Stimulated activated memory B cell treated with anti-CD40 and anti-IgM and Interleukin-4, amounts not matched to agents 10 μg/mL and 1 μg/mL and 100 μg/mL, for 72 hours (primary cell): ENCODE data around the gene ASXL1.
"Not testable (repeated sequence)": the region's sequence is repeated elsewhere in the genome, so short reads cannot be mapped to it uniquely, and the experiment has no call there.

Experiments
- ATAC-seq: fragments of 150-1000 bp; cut with Tn5 transposase; 2 replicates; pipeline ENCODE4 v1.10.0; 2021
- H3K27ac Mint-ChIP-seq: one replicate; pipeline ENCODE4 v1.8.0; 2022; ENCODE audit warnings: mild to moderate bottlenecking, mixed read lengths
- H3K27me3 Mint-ChIP-seq: one replicate; pipeline ENCODE4 v1.8.0; 2022; ENCODE audit warnings: mixed read lengths
- H3K36me3 Mint-ChIP-seq: one replicate; pipeline ENCODE4 v1.8.0; 2022; ENCODE audit warnings: mixed read lengths
- H3K4me1 Mint-ChIP-seq: one replicate; pipeline ENCODE4 v1.8.0; 2022; ENCODE audit warnings: mixed read lengths
- H3K4me3 Mint-ChIP-seq: one replicate; pipeline ENCODE4 v1.8.0; 2022; ENCODE audit warnings: mild to moderate bottlenecking, moderate library complexity, mixed read lengths
- H3K9me3 Mint-ChIP-seq: one replicate; pipeline ENCODE4 v1.8.0; 2022; ENCODE audit warnings: mixed read lengths

Gene ASXL1

GRCh38 chr20:32353848-32354496, 4.2 kb upstream of the ASXL1 start:
- Mint-ChIP-seq H3K36me3 (peaks cover 20% of the 10 kb centered on the region), H3K9me3 (no peaks in the 10 kb centered on the region), H3K27ac (peak overlapping the region; percentile 98), H3K4me1 (peaks cover 47% of the 10 kb centered on the region), H3K4me3 (no peak overlapping the region), H3K27me3 (no peaks in the 10 kb centered on the region)
- ATAC-seq: no peak

- ATAC-seq: no peak
- Mint-ChIP-seq H3K9me3 (no peaks in the 10 kb centered on the region), H3K4me1 (peaks cover 46% of the 10 kb centered on the region), H3K36me3 (peaks cover 18% of the 10 kb centered on the region), H3K27me3 (no peaks in the 10 kb centered on the region), H3K27ac (peak overlapping the region; percentile 98), H3K4me3 (no peak overlapping the region)
Measured at GRCh38 chr20:32354592-32355416, 3.3 kb upstream of the ASXL1 start.

GRCh38 chr20:32355417-32355841, 2.7 kb upstream of the ASXL1 start:
- H3K36me3 Mint-ChIP-seq: peaks cover 17% of the 10 kb centered on the region
- H3K27ac Mint-ChIP-seq: peak overlapping the region; percentile 98
- no peaks in the 10 kb centered on the region for H3K9me3 Mint-ChIP-seq
- peak overlapping the region; percentile 29 for H3K4me3 Mint-ChIP-seq
- peak; percentile 37 for ATAC-seq
- H3K27me3 Mint-ChIP-seq: no peaks in the 10 kb centered on the region
- H3K4me1 Mint-ChIP-seq: peaks cover 47% of the 10 kb centered on the region

GRCh38 chr20:32355907-32356621, 2.1 kb upstream of the ASXL1 start:
- peak overlapping the region; percentile 29 for H3K4me3 Mint-ChIP-seq
- H3K4me1 Mint-ChIP-seq: peaks cover 48% of the 10 kb centered on the region

GRCh38 chr20:32356622-32357374, 1.3 kb upstream of the ASXL1 start:
- Mint-ChIP-seq H3K36me3 (peaks cover 13% of the 10 kb centered on the region), H3K9me3 (no peaks in the 10 kb centered on the region), H3K4me3 (peak overlapping the region; percentile 92), H3K27ac (peak overlapping the region; percentile 98), H3K4me1 (peaks cover 55% of the 10 kb centered on the region), H3K27me3 (no peaks in the 10 kb centered on the region)
- ATAC-seq: no peak

More at GRCh38 chr20:32355907-32356621, 2.1 kb upstream of the ASXL1 start:
- not testable (repeated sequence) for H3K27me3 Mint-ChIP-seq, ATAC-seq, H3K9me3 Mint-ChIP-seq
- Mint-ChIP-seq H3K36me3 (peaks cover 12% of the 10 kb centered on the region), H3K27ac (peak overlapping the region; percentile 98)

GRCh38 chr20:32357375-32357868, 709 bp upstream of the ASXL1 start:
- Mint-ChIP-seq H3K27ac (peak overlapping the region; percentile 98), H3K36me3 (peaks cover 16% of the 10 kb centered on the region), H3K4me3 (peak overlapping the region; percentile 92), H3K27me3 (no peaks in the 10 kb centered on the region), H3K4me1 (peaks cover 61% of the 10 kb centered on the region), H3K9me3 (no peaks in the 10 kb centered on the region)
- ATAC-seq: no peak

GRCh38 chr20:32358632-32358882, 426 bp downstream of the ASXL1 start:
- peak overlapping the region; percentile 97 for H3K4me3 Mint-ChIP-seq

GRCh38 chr20:32358883-32359632, 927 bp downstream of the ASXL1 start:
- Mint-ChIP-seq H3K27ac (peak overlapping the region; percentile 98), H3K4me1 (peaks cover 78% of the 10 kb centered on the region), H3K36me3 (peaks cover 15% of the 10 kb centered on the region), H3K9me3 (no peaks in the 10 kb centered on the region), H3K27me3 (no peaks in the 10 kb centered on the region), H3K4me3 (peak overlapping the region; percentile 97)
- peak; percentile 64 for ATAC-seq

More at GRCh38 chr20:32358632-32358882, 426 bp downstream of the ASXL1 start:
- Mint-ChIP-seq H3K9me3 (no peaks in the 10 kb centered on the region), H3K27ac (peak overlapping the region; percentile 98), H3K36me3 (peaks cover 15% of the 10 kb centered on the region), H3K4me1 (peaks cover 72% of the 10 kb centered on the region), H3K27me3 (no peaks in the 10 kb centered on the region)
- ATAC-seq: no peak

- no peaks in the 10 kb centered on the region for H3K9me3 Mint-ChIP-seq
- ATAC-seq: no peak
- no peaks in the 10 kb centered on the region for H3K27me3 Mint-ChIP-seq
- peaks cover 78% of the 10 kb centered on the region for H3K4me1 Mint-ChIP-seq
- H3K4me3 Mint-ChIP-seq: peak overlapping the region; percentile 97
- H3K36me3 Mint-ChIP-seq: peaks cover 15% of the 10 kb centered on the region
- peak overlapping the region; percentile 98 for H3K27ac Mint-ChIP-seq
Measured at GRCh38 chr20:32359633-32360332, 1.7 kb downstream of the ASXL1 start.

- H3K4me1 Mint-ChIP-seq: peaks cover 83% of the 10 kb centered on the region
- H3K27ac Mint-ChIP-seq: peak overlapping the region; percentile 98
- peak overlapping the region; percentile 97 for H3K4me3 Mint-ChIP-seq
- H3K9me3 Mint-ChIP-seq: no peaks in the 10 kb centered on the region
- peaks cover 15% of the 10 kb centered on the region for H3K36me3 Mint-ChIP-seq
- no peak for ATAC-seq
- H3K27me3 Mint-ChIP-seq: no peaks in the 10 kb centered on the region
Measured at GRCh38 chr20:32360333-32360634, 2.2 kb downstream of the ASXL1 start.

GRCh38 chr20:32362901-32363364, 4.8 kb downstream of the ASXL1 start:
- Mint-ChIP-seq H3K4me1 (peaks cover 88% of the 10 kb centered on the region), H3K27me3 (no peaks in the 10 kb centered on the region), H3K9me3 (no peaks in the 10 kb centered on the region), H3K36me3 (peaks cover 21% of the 10 kb centered on the region), H3K4me3 (peak overlapping the region; percentile 97), H3K27ac (peak overlapping the region; percentile 17)
- ATAC-seq: no peak

- ATAC-seq: no peak
- Mint-ChIP-seq H3K4me1 (peaks cover 94% of the 10 kb centered on the region), H3K36me3 (peaks cover 21% of the 10 kb centered on the region), H3K9me3 (no peaks in the 10 kb centered on the region), H3K4me3 (no peak overlapping the region), H3K27ac (peak overlapping the region; percentile 17), H3K27me3 (no peaks in the 10 kb centered on the region)
Measured at GRCh38 chr20:32363492-32363891, 5.4 kb downstream of the ASXL1 start.

GRCh38 chr20:32364554-32365208, 6.5 kb downstream of the ASXL1 start:
- Mint-ChIP-seq H3K27ac (peak overlapping the region; percentile 17), H3K4me1 (peaks cover 95% of the 10 kb centered on the region), H3K9me3 (no peaks in the 10 kb centered on the region), H3K27me3 (no peaks in the 10 kb centered on the region), H3K36me3 (peaks cover 16% of the 10 kb centered on the region), H3K4me3 (peak overlapping the region; percentile 38)
- no peak for ATAC-seq
